Astrocyte (in vitro differentiated cells and primary cell): ENCODE measurements around the gene JMJD1C.

Experiments
- CTCF ChIP-seq: IDR thresholded peaks from 2 replicates; pipeline ENCODE4 v1.5.1; 2011; ENCODE audit warnings: low read depth, mild to moderate bottlenecking, inconsistent platforms, low read length, moderate library complexity; ENCODE audit not compliant: insufficient read depth
- EZH2 ChIP-seq: IDR thresholded peaks from 2 replicates; pipeline ENCODE4 v1.6.1; 2012; ENCODE audit warnings: mild to moderate bottlenecking, low read length, inconsistent platforms; ENCODE audit not compliant: insufficient read depth

- TF ChIP-seq EZH2, result no peak
- no peak for TF ChIP-seq CTCF
Observed at GRCh38 chr10:63240807-63241206, 225.0 kb downstream of the JMJD1C start.
